Activated naive CD4-positive, alpha-beta T cell treated with anti-CD3 and anti-CD28 coated beads, Interleukin-2, amount 10 ng/mL, durations not matched to agents 7 days and 5 days (primary cell): ENCODE data around the gene ZNF677.
"Not testable (repeated sequence)": the region's sequence is repeated elsewhere in the genome, so short reads cannot be mapped to it uniquely, and the experiment has no call there.

Experiments
- CTCF ChIA-PET: fragments of 350-600 bp; sonication (Branson Sonifier 250); formaldehyde crosslinking; loops from one replicate; lab custom pipeline; 2021; ENCODE audit warnings: antibody characterized with exemption; lab: Charles Lee
- DNase-seq: peaks from one replicate; pipeline ENCODE4 v3.0.0-alpha.2; 2020
- H3K27ac Mint-ChIP-seq: one replicate; pipeline ENCODE4 v1.8.0; 2021; ENCODE audit warnings: mild to moderate bottlenecking, moderate library complexity, mixed read lengths
- H3K27me3 Mint-ChIP-seq: one replicate; pipeline ENCODE4 v1.8.0; 2021; ENCODE audit warnings: mild to moderate bottlenecking, mixed read lengths
- H3K36me3 Mint-ChIP-seq: one replicate; pipeline ENCODE4 v1.8.0; 2021; ENCODE audit warnings: mixed read lengths
- H3K4me1 Mint-ChIP-seq: one replicate; pipeline ENCODE4 v1.8.0; 2021; ENCODE audit warnings: mixed read lengths
- H3K4me3 Mint-ChIP-seq: one replicate; pipeline ENCODE4 v1.8.0; 2021; ENCODE audit warnings: mild to moderate bottlenecking, moderate library complexity, mixed read lengths
- H3K9me3 Mint-ChIP-seq: one replicate; pipeline ENCODE4 v1.8.0; 2021; ENCODE audit warnings: mixed read lengths

The ZNF677 gene

DNA sequence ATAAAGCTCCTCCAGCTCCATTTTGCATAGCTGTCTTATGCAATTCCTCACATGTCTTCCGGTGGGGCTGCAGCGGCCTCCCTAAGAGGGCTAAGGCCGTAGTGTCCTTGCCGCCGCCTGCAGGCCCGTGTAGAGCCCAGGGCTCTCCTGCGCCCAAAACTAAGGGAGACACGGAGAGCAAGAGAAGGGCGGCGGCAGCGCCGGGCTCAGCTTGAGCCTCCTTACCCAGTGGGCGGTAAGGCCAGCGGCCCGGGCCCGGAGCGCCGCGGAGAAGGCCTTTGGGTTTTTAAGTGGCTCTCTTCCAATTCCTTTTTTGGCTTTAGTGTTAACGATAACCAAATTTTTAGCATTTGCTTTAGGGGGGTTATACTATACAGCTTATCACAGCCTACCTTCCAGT lies 30.1 kb downstream of the ZNF677 start:
- no peaks in the 10 kb centered on the region for H3K27me3 Mint-ChIP-seq
- no peak overlapping the region for H3K27ac Mint-ChIP-seq
- H3K36me3 Mint-ChIP-seq, result peaks cover 4% of the 10 kb centered on the region
- peaks cover 57% of the 10 kb centered on the region for H3K9me3 Mint-ChIP-seq
- CTCF ChIA-PET, result no interaction called here
- no peaks in the 10 kb centered on the region for H3K4me1 Mint-ChIP-seq
- DNase-seq, result no peak
- no peak overlapping the region for H3K4me3 Mint-ChIP-seq

DNA sequence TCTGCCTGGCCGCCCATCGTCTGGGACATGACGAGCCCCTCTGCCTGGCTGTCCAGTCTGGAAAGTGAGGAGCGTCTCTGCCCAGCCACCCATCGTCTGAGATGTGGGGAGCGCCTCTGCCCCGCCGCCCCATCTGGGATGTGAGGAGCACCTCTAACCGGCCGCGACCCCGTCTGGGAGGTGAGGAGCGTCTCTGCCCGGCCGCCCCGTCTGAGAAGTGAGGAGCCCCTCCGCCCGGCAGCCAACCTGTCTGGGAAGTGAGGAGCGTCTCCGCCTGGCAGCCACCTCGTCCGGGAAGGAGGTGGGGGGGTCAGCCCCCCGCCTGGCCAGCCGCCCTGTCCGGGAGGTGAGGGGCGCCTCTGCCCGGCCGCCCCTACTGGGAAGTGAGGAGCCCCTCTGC lies 32.0 kb downstream of the ZNF677 start:
- DNase-seq, CTCF ChIA-PET, H3K36me3 Mint-ChIP-seq, H3K4me3 Mint-ChIP-seq, H3K27me3 Mint-ChIP-seq, H3K27ac Mint-ChIP-seq, H3K4me1 Mint-ChIP-seq: not testable (repeated sequence)
- peaks cover 59% of the 10 kb centered on the region for H3K9me3 Mint-ChIP-seq

DNA sequence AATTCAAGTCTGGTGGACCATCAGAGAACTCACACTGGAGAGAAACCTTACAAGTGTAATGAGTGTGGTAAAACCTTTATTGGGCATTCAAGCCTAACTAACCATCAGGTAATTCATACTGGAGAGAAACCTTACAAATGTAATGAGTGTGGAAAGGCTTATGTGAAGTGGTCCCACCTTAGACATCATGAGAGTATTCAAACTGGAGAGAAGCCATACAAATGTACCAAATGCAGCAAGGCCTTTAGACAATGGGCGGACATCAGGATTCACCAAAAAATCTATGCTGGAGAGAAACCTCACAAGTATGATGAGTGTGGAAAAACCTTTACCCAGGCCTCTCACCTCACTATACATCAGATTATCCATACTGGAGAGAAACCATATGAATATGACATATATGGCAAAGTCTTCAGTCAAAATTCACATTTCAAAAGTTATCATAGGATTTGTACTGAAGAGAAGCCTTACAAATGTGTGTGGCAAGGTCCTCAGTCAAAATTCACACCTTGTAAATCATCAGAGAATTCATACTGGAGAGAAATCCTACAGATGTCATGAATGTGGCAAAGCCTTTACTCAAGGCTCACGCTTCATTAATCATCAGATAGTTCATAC lies 41.9 kb downstream of the ZNF677 start:
- peaks cover 51% of the 10 kb centered on the region for H3K36me3 Mint-ChIP-seq
- no peaks in the 10 kb centered on the region for H3K27me3 Mint-ChIP-seq
- no peak overlapping the region for H3K4me3 Mint-ChIP-seq
- H3K4me1 Mint-ChIP-seq, result no peaks in the 10 kb centered on the region
- peaks cover 82% of the 10 kb centered on the region for H3K9me3 Mint-ChIP-seq
- H3K27ac Mint-ChIP-seq, result no peak overlapping the region
- CTCF ChIA-PET, result no interaction called here
- DNase-seq, result no peak

DNA sequence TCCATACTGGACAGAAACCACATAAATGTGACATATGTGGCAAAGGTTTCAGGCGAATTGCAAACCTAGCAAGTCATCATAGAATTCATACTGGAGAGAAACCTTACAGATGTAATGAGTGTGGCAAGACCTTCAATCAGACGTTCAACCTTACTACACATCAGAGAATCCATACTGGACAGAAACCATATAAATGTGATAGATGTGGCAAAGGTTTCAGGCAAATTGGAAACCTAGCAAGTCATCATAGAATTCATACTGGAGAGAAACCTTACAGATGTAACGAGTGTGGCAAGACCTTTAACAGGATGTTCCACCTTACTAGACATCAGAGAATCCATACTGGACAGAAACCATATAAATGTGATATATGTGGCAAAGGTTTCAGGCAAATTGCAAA lies 43.1 kb downstream of the ZNF677 start:
- DNase-seq, CTCF ChIA-PET, H3K4me1 Mint-ChIP-seq, H3K4me3 Mint-ChIP-seq, H3K27me3 Mint-ChIP-seq, H3K27ac Mint-ChIP-seq: not testable (repeated sequence)
- Mint-ChIP-seq H3K36me3 (peaks cover 61% of the 10 kb centered on the region), H3K9me3 (peaks cover 88% of the 10 kb centered on the region)

DNA sequence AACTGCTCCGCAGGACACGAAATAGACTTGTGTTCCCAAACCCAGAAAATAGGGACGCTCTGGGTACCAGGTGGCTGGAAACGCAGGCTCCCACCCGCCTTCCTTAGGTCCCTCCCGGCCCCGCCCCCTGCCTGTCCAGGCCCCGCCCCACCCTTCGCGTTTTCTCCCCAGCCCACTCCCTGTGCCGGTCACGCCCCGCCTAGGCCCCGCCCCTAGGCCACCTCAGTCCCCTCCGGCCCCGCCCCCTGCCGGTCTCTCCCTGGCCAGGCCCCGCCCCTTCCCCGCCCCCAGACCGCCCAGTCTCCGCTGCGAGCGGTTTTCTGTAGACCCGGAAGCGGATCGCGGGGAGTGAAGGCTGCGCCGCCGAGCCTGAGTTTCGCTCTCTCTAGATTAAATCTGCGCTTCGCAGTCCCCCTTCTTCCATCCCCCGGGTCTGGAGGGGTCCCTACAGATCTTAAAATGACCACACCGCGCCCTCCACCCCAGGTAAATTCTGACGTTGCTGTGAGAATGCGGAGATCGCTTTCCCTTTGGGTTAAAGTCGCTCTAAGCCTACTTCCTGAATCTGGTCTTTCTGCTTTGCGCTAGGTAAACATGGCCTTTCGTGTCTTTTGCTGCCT lies 57.8 kb downstream of the ZNF677 start:
- H3K27me3 Mint-ChIP-seq, result no peaks in the 10 kb centered on the region
- peak overlapping the region; percentile 94 for H3K4me3 Mint-ChIP-seq
- peaks cover 51% of the 10 kb centered on the region for H3K9me3 Mint-ChIP-seq
- CTCF ChIA-PET, result no interaction called here
- H3K4me1 Mint-ChIP-seq, result peaks cover 38% of the 10 kb centered on the region
- peak; percentile 98 for DNase-seq
- H3K27ac Mint-ChIP-seq, result peak overlapping the region; percentile 98
- H3K36me3 Mint-ChIP-seq, result peaks cover 48% of the 10 kb centered on the region

DNA sequence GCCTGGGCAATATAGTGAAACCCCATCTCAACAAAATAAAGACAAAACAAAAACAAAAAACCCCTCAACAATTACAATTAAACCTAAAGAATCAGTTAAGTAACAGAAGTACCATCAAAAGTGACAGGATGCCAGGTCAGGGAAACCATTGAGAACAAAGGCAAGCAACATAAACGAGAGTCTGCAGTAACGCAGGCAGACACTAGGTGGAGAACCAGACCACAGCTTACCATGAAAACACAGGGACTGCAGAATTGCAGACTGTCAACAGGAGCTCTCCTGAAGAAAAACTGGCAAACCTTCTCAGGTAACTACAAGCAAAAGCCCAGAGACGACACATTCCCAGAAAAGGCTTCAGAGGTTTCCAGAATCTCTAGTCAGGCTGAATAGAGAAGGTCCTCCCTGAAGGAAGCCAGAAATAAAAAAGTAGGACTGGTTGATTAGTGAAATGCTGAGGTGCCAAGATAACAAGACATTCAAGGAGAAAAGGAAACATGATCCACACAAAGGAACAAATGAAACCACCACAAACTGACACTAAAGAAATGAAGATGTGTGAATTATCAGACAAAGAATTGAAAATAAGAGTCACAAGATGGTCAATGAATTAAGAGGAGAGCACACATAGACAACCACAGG lies 59.3 kb downstream of the ZNF677 start:
- DNase-seq, result peak; percentile 83
- H3K4me1 Mint-ChIP-seq, result peaks cover 40% of the 10 kb centered on the region
- CTCF ChIA-PET, result interaction anchor here (0.6 to 1.7 kb wide), 6 partner anchors 26 to 597 kb away, joined by 3 to 6 read pairs (median 3); partner anchors contain the start of gene ZNF845
- peak overlapping the region; percentile 32 for H3K4me3 Mint-ChIP-seq
- H3K27ac Mint-ChIP-seq, result peak overlapping the region; percentile 29
- peaks cover 52% of the 10 kb centered on the region for H3K36me3 Mint-ChIP-seq
- H3K9me3 Mint-ChIP-seq, result peaks cover 56% of the 10 kb centered on the region
- no peaks in the 10 kb centered on the region for H3K27me3 Mint-ChIP-seq

DNA sequence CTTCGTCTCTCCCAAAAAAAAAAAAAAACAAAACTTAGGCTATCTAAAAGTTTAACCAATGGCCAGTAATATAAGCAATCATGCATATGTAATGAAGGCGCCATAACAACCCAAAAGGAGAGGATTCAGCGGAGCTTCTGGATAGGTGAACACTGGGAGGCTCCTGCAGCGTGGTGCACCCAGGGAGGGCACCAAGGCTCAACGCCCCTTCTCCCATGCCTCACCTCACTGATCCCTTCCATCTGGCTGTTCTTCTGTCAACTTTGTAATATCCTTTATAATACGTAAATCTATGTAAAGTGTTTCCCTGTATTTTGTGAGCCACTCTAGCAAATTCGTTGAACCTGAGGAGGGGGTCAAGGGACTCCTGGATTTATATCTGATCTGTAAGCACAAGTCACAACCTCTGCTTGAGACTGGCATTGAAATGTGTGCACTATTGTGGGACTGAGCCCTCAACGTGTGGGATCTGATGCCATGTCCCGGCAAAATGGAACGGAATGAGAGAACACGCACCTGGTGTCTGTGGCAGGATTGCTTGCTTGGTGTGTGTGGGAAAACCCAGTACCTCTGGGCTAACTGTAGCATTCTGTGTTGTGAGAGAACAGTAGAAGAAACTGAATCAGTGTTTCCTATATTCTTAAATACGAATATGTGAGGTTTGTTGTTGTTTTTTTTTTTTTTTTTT lies 61.0 kb downstream of the ZNF677 start:
- H3K27me3 Mint-ChIP-seq, result no peaks in the 10 kb centered on the region
- CTCF ChIA-PET, result interaction anchor here (1.4 kb wide), 1 partner anchor 599 kb away, joined by 4 read pairs; no protein-coding TSS in a partner anchor
- peaks cover 40% of the 10 kb centered on the region for H3K4me1 Mint-ChIP-seq
- H3K36me3 Mint-ChIP-seq, result peaks cover 46% of the 10 kb centered on the region
- no peak for DNase-seq
- peak overlapping the region; percentile 92 for H3K27ac Mint-ChIP-seq
- peak overlapping the region; percentile 79 for H3K4me3 Mint-ChIP-seq
- H3K9me3 Mint-ChIP-seq, result peaks cover 50% of the 10 kb centered on the region

DNA sequence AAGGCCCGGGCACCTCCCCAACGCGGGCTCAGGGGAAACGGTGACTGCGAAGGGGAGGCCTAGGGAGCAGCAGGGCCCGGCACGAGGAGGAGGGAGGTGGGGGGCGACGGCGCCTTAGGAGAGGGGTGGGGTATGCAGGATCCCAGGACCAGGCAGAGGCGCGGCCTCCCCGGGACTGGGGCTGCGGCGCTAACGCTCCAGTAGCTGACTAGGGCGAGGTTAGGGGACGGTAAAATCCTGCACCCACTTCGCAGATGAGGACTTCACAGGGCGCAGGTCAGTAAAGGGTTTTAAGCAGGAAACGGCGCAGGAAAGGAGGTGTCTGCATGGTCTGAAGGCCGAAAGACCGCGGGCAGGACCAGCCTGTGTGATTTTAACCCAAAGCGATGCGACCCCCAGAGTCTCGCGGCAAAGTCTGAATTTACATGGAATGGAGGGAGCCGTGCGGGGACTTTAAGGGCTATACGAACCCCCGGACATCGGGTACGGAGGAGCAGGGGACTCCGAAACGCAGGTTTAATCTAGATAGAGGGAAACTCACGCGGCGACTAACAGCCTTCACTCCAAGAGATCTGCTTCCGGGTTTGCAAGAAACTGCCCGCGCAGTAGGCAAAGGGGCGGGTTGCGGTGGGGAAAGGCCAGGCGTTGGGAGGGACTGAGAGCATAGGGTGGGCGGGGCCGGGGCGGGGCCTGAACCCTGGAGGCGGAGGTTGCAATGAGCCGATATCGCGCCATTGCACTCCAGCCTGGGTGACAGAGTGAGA lies 61.7 kb downstream of the ZNF677 start, which contains the start of gene ZNF665:
TSS of gene ZNF665 (minus strand) at position 588 of the 764 bp plus-strand sequence. CDS start 10,460 bp downstream, outside the sequence.
- CTCF ChIA-PET, result interaction anchor here (0.6 to 1.4 kb wide), 2 partner anchors 15 to 600 kb away, joined by 3 to 4 read pairs; no protein-coding TSS in a partner anchor

DNA sequence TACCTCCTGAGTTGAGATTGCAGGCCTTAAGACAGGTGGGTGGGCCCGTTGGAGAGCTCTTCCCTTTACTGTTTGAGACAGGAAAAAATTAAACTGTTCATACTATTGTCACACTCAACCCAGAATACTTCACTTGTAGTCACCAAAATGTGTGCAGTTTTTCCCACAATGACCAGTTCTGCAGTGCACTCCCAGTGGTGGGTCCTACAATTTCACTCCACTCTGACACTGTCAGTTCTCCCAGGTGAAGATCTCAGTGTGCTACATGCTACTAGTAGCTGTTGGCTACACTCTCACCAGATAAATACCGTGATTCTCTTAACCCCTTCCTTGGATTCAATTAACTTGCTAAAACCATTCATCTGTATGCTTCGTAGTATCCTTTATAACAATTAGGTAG lies 64.4 kb downstream of the ZNF677 start:
- DNase-seq, result no peak
- H3K9me3 Mint-ChIP-seq, result peaks cover 42% of the 10 kb centered on the region
- peaks cover 23% of the 10 kb centered on the region for H3K4me1 Mint-ChIP-seq
- CTCF ChIA-PET, result no interaction called here
- H3K36me3 Mint-ChIP-seq, result peaks cover 38% of the 10 kb centered on the region
- H3K27ac Mint-ChIP-seq, result no peak overlapping the region
- H3K27me3 Mint-ChIP-seq, result no peaks in the 10 kb centered on the region
- no peak overlapping the region for H3K4me3 Mint-ChIP-seq

More for the DNA sequence above, 61.7 kb downstream of the ZNF677 start, which contains the start of gene ZNF665:
- H3K36me3 Mint-ChIP-seq, result peaks cover 43% of the 10 kb centered on the region
- H3K27ac Mint-ChIP-seq, result peak within 1 kb of the TSS; percentile 92
- H3K9me3 Mint-ChIP-seq, result peaks cover 51% of the 10 kb centered on the region
- peak within 1 kb of the TSS; percentile 79 for H3K4me3 Mint-ChIP-seq
- H3K27me3 Mint-ChIP-seq, result no peaks in the 10 kb centered on the region
- H3K4me1 Mint-ChIP-seq, result peaks cover 40% of the 10 kb centered on the region
- peak; percentile 91 for DNase-seq

DNA sequence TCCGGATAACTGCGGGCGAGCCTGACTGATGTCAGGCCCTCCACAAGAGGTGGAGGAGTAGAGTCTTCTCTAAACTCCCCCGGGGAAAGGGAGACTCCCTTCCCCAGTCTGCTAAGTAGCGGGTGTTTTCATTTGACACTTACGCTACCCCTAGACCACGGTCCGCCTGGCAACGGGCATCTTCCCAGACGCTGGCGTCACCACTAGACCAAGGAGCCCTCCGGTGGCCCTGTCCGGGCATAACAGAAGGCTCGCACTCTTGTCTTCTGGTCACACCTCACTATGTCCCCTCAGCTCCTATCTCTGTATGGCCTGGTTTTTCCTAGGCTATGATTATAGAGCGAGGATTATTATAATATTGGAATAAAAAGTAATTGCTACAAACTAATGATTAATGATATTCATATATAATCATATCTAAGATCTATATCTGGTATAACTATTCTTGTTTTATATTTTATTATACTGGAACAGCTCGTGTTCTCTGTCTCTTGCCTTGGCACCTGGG lies 64.9 kb downstream of the ZNF677 start:
- CTCF ChIA-PET, H3K27me3 Mint-ChIP-seq, DNase-seq, H3K4me3 Mint-ChIP-seq, H3K27ac Mint-ChIP-seq: not testable (repeated sequence)
- peaks cover 21% of the 10 kb centered on the region for H3K4me1 Mint-ChIP-seq
- peaks cover 41% of the 10 kb centered on the region for H3K9me3 Mint-ChIP-seq
- H3K36me3 Mint-ChIP-seq, result peaks cover 38% of the 10 kb centered on the region
